HG03045 (cell line): ENCODE results near the gene HOXB8.

ENCODE experiments used
- ATAC-seq: cut with Tn5 transposase; IDR thresholded peaks from one replicate; pipeline ENCODE4 v1.9.1; 2021; ENCODE audit warnings: mild to moderate bottlenecking, moderate library complexity; ENCODE audit not compliant: unreplicated experiment

Gene HOXB8

DNA sequence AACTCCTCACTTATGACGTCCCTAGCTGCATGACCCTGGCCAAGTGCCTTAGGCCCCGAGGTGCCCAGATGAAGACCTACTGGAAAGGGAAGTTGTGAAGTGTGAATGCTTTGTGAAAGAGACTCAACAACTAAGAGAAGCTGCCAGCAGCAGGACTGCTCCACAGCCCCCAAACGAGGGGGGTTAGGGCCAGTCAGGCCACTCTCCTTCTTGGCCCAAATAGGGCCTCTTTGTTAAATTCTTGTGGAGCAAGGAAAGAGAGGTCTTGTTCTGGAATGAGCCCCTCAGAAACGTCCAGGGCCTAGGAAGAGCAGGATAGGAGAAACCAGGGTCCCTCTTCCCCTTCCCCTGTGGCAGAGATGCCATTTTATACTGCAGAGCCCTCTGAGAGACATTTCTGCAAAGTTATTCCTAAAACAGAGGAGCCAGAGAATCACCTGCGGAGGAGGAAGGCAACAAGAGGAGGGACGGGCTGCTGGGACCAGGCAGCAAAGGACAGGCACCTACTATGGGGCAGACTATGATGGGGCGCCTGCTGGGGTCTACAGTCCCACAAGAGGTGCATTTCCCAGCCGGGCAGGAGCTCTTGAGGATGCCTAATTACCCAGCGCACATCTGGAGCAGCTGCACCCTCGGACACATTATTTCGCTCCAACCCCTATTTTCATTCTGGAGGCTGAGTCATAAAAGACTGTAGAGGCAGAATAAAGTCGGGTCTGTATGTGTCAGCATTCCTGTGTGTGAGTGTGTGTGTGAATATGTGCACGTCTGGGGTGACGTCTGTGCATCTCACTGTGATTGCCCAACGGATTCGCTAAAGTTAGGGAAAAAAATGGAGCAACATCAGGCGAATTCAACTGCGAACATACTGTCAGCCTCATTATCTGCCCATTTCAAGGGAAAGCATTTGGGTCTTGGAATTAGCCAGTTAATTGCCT is 22.5 kb upstream of the HOXB8 start:
- ATAC-seq = no peak

DNA sequence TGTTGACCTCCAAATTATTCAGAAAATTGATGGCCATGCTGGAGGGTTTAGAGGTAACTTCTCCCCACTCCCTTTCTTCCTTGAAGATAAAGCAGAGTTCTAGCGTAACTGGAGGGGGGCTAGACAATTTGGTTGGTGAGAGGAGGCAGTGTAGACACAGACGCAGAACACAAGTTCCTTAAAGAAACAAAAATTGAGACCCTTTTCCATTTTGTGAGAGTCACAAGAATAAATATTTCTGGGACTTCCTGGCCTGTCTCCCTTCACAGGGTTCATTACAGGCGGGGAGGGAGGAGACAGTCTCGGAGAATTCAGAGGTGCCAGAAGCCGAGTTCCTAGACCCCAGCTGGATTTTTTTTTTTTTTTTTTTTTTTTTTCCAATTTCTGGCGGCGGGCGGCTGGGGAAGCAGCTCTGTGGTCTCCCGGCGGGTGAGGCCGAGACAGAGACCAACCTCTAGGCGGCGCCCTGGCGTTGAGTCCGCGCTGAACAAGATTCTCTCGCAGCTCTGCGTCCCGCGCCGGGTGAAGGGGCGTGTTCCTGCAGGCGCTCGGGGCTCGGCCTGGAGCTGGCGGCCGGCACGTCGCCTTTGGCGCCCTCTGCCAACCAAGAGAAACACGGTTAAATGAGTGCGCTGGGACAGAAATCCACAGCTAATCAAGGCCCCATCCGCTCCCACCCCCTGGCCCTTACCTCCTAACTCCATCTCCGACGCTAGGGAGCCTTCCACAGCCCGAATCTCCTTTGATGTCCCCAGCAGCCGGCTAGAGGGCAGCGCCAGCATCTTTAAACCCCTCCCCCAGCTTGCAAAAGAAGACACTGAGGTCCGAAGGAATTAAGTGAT is 21.3 kb upstream of the HOXB8 start:
- ATAC-seq = peak; percentile 53

DNA sequence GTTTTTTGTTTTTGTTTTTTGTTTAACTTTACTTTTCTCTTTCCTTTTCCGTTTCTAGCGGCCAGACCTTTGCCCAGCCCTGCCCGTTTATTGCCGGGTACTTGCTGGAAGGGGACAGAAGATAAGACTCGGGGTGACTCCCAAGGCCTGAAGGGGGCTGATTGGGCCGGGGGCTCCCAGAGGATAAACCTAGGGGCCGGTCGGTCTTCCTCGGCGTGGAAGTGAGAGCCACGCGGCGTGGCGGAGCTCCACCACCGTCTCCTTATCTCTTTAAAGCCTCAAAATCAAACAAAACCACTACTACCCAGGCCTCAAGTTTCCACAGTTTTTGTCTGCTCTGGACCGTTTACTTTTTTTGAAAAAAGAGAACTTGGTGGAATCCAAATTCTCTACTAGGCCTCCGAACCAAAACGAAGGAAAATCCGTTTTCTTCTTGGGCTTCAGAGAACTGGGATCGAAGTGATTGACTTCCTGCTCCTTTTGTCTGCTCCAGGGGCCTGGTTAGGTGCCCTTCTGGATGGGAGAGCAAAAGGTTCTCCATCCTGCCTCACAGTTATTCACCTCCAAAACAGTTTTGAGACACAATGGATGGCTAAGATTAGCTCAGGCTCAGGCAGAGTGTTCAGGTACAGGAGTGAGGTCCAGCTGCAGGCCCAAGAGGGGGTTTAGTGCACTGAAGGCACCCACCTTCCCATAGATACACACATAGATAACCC is 19.6 kb upstream of the HOXB8 start:
- ATAC-seq = no peak

DNA sequence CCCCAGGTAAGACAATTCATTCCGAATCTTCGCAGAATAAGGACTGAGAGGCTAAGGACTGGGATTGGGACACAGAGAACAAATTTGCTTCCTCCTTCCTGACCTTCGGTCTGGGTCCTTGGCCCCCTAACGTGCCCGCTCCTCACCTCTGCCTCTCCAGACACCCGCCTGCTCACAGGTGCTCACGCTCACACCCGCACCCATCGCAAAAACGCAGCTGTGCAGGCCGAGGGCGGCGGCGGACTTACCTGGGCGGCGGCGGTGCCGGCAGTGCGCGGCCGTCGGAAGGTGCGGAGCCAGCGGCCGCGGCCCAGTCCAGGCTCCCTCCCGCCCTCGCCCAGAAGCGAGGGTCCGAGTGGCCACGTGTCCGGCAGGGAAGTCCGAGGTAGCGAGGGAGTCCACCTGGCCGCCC is 18.2 kb upstream of the HOXB8 start:
- no peak for ATAC-seq

DNA sequence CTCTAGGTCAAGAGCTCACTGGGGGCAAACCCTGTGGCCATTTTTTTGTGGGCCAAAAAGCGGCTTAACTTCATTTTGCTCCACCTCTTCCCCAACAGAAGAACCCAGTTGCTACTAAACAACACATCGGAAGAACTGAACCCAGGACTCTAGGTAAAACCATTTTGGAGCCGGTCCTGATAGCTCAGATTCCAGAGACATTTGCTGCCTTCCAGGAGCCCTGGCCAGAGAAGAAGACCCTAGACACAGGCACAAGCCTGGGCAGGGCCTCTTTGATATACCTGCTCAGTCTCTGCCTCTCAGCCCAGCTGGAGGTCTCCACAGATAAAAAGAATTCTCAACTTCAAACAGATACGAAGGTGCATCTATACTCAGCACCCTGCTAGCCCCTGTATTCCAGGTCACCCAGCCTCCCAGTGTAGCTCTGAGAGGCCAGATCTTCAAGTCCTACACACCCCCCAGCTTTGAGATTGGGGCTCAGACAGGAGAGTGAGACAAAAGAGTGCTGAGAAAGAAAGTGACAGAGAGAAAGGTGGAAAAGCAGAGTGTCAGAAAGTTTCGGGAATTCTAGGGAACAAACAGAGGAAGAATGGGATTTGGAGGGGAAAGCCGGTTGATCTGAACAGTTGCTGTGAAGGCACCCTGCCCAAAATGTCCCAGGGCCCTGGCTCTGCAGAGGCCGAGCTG is 17.6 kb upstream of the HOXB8 start:
- no peak for ATAC-seq

DNA sequence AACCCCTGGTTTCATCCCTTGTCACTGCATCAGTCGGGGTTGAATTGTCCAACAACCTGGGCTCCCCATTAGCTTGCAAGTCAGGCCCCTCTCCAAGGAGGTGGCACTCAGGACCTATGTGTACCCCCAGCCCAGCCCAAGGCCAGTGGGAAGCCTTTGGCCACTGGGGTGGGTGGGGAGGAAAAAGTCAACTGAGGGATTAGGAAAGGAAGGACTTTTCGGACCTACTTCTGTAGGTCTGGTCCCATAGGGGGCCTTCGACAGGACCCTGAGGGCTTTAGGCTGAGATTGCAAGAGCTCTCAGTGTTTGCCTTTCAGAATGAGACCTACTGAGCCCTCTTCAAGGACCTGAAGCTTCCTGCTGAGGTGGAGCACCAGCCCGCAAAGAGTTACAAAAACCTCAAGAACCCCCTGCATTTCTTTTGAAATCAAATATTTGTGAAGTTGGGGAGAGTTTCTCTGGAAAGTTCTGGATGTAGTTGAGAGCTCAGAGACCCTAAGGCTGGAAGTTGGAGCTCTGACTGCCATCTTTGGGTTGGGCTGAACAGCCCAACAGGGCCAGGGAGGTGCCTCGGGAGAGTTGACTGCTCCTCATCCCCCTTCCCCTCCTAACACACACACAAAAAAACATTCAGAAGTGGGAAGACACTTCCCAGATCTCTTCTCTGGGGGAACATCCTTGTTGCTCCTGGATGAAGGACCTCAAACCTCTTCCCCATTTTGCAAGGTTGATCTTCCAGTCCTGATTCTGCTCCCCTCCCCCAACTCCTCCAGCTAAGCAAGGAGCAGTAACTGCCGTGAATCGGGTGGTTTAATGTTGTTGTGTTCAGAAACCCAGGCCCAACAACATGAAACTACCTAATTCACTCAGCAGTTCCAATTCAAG is 16.8 kb upstream of the HOXB8 start:
- no peak for ATAC-seq

DNA sequence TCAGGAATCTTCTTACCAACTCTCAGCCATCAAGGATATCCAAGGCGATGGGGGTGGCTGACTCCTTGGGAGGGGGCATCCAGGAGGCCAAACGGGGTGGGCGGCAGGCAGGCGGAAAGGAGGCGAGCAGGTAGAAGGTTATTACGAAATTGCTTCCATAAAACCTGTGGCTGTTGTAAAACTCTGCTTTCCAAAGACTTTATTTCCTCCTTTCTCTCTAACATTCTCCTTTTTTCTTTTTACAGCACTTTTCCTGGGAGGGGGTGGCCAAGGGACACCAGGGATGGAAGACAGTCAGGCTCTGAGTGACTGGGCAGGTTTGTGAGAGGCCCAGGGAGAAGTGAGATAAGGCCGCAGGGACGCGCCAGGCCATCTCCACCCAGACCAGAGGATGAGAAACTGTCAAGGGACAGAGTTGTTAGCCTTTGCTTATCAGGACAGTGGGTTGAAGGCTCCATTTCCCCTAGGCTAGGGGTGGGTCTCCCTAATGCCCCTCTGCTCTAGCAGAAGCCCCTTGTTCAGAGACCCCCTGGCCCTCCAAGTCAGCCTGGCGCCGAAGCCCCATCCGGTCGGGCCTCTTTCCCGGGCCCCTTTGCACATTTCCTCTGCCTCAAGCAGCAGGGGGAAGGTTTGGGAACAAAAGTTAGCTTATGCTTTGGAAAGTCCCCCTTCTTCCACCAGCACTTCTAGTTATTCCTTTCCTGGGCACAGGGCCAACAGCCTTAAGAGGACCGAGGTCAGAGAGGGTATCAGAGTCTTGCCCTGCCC is 16.0 kb upstream of the HOXB8 start:
- ATAC-seq = no peak

DNA sequence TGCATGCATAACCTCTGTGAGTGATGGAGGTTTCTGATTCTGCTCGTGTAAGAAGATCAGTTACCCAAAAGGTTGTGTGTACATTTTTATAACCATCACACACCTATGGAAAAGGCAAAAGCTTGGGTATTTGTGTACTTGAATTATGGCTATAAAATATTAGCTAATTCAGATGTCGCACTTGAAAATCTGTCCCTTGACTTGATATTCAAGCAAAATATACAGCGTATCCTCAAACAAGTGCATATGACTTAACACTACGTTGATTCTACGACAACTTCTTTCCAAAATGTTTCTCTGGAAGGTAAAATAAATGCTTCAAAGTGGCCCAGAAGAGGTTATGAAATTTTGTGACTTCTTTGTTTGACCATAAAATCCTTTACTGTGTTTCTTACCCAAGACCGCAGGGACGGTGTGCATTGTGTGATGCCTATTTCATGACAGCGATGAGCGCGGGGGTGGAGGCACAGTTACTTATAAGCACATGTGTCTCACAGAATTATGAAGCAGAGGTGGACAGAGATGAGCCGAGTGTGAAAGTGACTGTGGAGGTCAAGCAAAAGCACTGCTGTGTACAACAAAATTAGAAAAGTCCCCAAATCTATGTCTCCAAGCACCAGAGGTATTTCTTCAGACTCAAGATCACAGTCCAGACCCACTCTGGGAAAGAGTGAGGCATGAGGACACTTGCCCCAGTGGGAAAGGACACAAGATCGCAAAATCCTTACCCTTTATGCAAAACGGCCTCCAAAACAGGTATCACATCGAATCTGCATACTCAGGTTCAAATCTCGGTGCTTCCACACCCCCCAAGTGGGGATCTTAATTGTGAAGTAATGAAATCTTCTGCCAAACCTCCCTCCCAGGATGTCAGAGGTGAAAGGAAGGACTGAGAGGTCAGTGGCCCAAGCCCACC is 15.2 kb upstream of the HOXB8 start:
- ATAC-seq = no peak

DNA sequence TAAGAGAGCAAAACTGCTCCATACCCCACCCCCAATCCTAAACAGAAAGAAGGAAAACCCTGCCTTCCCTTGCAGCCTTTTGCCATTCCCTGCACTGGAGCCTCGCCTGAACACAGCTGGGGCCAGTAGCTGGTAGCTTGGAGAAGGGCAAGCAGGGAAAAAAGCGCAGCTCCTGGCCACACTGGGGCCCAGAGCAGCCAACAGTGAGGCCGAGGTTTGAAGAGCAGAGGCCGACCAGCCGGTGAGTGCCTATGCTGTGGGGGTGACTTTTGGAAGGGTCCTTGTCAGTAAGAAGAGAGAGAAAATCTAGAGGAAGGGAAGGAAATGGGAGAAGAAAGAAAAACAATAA is 14.3 kb upstream of the HOXB8 start:
- ATAC-seq = no peak

DNA sequence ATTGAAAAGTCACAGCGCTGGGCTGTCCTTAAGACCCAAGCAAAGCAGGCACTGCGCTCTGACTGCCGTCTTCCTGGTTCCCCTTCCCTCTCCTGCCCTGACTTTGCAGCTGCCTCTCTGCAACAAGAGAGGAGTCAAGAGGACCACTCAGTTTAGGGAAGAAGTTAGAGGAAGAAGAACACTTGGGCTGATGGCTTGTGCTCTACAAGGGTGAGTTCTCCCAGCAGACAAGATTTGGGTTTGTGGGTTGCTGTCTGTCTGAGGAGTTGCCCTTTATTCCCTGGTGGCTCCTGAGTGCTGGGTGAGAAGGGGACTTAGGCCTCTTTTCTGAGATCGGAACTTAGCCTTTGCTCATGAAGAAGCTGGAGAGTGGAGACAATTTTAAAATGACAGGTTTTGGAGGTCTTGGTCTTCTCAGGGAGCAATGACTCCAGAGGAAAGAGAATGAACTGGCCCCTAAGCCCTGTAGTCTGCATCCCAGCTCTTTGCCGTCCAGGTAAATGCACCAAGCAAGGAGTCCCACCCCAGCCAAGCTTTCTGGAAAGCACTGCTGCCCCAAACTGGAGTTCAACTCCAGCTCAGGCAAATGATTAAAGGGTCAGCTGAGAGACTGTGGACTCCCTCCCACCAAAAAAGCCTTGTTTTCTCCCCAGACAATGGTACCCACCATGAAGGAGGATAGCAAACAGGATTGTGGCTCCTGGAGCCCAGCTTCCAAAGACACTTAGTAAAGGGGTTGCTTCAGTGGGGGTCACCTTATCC is 13.7 kb upstream of the HOXB8 start:
- no peak for ATAC-seq

DNA sequence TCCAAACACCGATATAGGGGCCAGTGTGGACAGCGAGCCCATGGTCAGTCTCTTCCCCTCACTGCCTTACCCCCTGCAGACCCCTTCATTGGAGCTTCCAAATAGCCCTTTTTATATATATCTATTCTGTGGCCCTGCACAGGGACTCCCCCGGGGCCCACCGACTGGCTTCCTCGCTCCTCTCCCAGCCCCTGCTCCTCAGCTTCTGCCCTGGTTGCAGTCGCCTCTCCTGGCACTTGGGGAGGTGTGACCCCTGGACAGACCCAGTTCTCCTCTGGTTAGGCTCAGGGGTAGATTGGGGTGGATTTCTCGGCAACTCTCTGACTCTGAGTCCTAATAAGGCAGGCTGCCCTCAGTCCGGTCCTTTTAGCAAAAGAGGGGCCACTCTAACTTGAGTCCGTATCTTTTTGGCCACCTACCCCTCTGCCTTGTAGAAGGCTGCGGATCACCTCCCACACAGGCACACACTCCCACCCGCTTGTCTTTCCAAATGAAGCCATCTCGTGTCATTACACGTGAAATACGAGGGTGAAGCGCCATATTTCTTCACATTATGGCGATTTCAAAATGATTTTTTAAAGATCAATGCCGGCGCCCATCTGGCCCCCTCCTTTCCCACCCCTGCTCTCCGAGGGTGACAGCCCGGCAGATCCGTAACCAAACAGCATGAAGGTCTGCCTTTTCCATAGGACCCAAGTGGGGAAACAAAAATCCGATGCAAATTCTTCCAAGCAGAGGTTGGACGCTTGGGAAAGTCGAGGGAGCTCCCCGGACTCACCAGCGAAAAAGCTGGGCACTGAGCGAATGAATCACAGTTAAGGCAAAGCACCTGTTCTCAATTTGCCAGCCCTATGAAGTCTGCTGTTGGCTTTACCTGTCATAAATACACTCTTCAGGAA is 12.8 kb upstream of the HOXB8 start:
- no peak for ATAC-seq

DNA sequence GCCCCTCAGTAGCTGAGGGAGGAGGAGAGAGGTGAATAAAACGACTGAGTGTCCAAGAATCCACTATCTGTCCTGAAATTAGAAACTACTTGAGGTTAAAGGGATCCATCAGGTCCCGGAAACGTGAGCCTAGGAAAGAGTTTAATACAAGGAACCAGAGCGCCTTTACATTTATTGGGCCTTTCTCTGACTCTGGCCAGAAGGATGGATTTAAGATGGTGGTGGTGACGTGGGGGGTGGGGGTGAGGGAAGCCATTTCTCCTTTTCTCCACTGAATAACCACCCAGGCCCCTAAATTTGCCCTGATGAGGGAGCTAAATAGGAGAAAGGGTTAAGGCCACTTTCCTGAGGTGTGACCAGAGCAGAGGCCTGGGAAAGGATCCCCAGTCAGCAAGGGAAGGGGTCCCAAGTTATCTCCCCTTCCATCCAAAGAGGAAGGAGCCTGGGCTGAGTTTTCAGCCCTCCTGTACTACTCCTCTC is 12.1 kb upstream of the HOXB8 start:
- ATAC-seq = no peak

DNA sequence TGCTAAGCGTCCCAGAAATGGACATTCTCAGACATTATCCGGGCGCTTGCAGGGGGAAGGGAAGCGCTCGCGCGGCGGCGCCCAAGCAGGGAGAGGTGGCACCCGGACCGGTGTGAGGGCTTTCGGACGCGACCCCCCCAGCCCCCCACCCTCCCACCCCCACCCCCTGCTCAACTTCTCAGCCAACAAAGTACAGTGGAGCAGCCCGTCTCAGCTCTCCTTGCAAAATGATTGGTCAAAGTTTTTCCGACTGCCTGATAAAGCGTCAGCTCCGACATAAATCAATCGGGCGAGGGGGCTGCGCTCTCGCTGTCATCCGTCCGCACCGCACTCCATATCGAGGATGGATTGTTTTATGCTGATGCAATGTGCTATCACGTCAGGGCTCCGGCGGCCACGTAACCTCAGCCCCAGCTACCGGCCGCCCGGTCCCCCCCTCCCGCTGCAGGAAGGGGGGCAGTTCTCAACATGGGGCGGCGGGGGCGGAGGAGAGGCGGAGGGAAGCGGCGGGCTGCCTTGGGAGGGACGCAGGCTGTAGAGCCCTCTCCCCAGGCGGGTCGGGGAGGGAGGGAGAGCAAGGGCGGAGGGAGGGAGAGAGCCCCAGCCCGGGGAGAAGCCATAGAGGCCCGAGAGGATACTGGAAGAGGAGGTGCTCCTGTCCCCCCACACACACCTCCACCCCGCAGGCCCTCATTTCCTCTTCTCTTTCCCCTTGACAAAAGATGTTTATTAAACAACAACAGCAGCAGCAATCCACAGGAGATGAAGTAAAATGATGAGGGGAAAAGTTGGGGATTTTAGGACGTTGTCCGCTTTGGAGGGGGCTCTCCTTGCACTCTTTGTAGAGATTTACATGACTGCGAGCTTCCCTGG is 11.4 kb upstream of the HOXB8 start, which contains the start of gene HOXB9:
Gene HOXB9, minus strand, starts transcription at position 114 of the 873 bp plus-strand sequence. Its CDS starts 89 bp downstream, at position 25.
- no peak for ATAC-seq

DNA sequence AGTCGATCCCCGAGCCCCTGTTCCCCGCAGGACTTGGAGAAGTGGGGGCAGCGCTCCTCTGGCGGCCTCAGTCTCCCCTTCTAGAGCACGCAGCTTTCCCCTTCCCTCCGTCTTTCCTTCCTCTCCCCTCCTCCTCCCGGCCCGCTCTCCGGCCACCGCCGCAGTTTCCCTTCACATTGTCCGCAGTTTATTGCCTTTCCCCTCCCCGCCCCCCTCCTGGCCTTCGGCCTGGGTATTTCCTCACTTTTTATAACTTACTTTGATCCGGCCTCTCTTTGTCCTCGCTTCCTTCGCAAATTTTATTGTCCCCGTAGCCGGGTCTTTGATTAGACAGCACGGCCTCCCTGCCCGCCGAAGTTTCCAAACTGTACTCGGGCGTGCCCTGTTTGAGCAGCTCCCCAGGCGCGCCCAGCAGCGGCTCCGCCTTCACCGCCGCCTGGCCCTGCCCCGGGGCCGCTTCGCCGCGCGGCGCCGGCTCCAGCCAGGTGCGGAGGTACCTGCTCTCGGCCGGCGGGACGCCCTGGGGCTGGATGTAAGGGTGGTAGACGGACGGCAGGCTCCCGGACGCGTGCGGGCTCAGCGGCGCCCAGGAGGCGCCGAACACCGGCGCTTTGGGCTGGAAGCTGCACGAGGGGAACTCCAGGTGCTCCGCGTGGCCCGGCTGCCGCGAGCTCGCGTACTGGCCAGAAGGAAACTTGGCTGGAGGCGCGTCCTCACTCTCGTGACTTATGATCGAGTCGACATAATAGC is 10.6 kb upstream of the HOXB8 start:
- ATAC-seq = no peak
